Activated CD8-positive, alpha-beta T cell treated with anti-CD3 and anti-CD28 coated beads for 36 hours (primary cell): ENCODE measurements around the gene NFYC. TPM values are rescaled to one million over a fixed set of nuclear protein-coding genes. Genes with fewer than 3 reads are reported as not detected.
A peak's percentile ranks its signal among the peaks of the same experiment; 100 is the strongest.

Source experiments
- ATAC-seq: fragments of 200-7000 bp; cut with Tn5 transposase; one replicate; pipeline ENCODE4 v1.10.0; 2021; ENCODE audit warnings: mild to moderate bottlenecking, moderate library complexity
- CTCF ChIA-PET: fragments of 350-600 bp; sonication (Branson Sonifier 250); formaldehyde crosslinking; loops from one replicate; lab custom pipeline; 2021; ENCODE audit warnings: antibody characterized with exemption; lab: Charles Lee
- POLR2A ChIA-PET: fragments of 350-600 bp; sonication (Branson Sonifier 250); formaldehyde crosslinking; loops from one replicate; lab custom pipeline; 2021; ENCODE audit warnings: antibody characterized with exemption; lab: Charles Lee
- DNase-seq: peaks from one replicate; pipeline ENCODE4 v3.0.0-alpha.2; 2020
- H3K27ac Mint-ChIP-seq: one replicate; pipeline ENCODE4 v1.8.0; 2021; ENCODE audit warnings: mild to moderate bottlenecking, mixed read lengths
- H3K27me3 Mint-ChIP-seq: one replicate; pipeline ENCODE4 v1.8.0; 2021; ENCODE audit warnings: mixed read lengths
- H3K36me3 Mint-ChIP-seq: one replicate; pipeline ENCODE4 v1.8.0; 2021; ENCODE audit warnings: low read depth, mixed read lengths
- H3K4me1 Mint-ChIP-seq: one replicate; pipeline ENCODE4 v1.8.0; 2021; ENCODE audit warnings: low read depth, mixed read lengths
- H3K4me3 Mint-ChIP-seq: one replicate; pipeline ENCODE4 v1.8.0; 2021; ENCODE audit warnings: mild to moderate bottlenecking, moderate library complexity, mixed read lengths
- H3K9me3 Mint-ChIP-seq: one replicate; pipeline ENCODE4 v1.8.0; 2021; ENCODE audit warnings: mixed read lengths
- intact Hi-C: fragments of 100-400 bp; cut with micrococcal nuclease; formaldehyde crosslinking; loops from one replicate; pipeline ENCODE4 v1.10.0; 2022
- total RNA-seq, 2 experiments: library from RNA; stranded (reverse); gene quantifications; one replicate each; pipeline ENCODE4 v1.2.3, GENCODE V29; 2021
- TF ChIP-seq, protein P1 (sequence below): fragments of 200-600 bp; IDR thresholded peaks from one replicate; pipeline ENCODE4 v1.8.0; 2022; ENCODE audit warnings: antibody characterized with exemption, mild to moderate bottlenecking

Gene NFYC
- total RNA-seq, 2 experiments from 2014 or later = 45.6 to 53.8 TPM

DNA sequence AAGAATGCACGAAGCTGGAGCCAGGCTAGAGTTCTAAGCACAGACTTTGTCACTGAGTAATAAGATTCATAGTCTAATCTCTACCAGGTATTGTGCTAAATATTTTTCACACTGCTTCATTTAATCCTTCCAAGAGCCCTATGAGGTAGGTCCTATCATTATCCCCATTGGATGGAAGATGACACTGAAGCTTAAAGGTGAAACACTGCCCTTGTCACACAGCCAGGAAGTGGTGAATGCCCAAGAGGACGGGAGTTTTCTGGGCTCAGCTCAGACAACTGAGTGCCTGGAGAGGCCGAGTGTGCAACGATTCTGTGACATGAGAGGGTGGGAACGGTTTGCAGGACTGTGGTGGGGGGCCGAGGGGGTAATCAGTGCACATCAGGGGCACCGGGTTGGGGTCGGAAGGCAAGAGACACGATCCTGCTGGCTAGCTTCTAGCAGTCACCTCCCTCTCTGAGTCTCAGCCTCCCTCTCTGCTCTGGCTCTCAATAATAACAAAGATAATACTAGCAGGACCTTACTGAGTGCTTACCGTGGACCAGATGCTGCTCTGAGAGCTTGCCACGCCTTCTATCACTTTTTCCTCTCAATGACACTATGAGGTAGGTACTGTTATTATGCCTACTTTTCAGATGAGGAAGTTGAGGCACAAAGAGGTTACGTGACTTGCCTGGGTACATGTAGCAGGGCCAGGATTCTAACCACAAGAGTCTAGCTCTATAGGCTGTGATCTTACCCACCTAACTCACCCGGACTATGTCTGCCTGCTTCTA is 104.5 kb downstream of the NFYC start:
- DNase-seq (peak; percentile 50), ATAC-seq (peak; percentile 70)
- CTCF ChIA-PET = interaction anchor here (1.0 to 5.7 kb wide), 4 partner anchors 19 to 66 kb away, joined by 3 to 50 read pairs (median 6); no protein-coding TSS in a partner anchor
- H3K9me3 Mint-ChIP-seq = no peaks in the 10 kb centered on the region
- H3K4me3 Mint-ChIP-seq = peak overlapping the region; percentile 37
- peaks cover 46% of the 10 kb centered on the region for H3K4me1 Mint-ChIP-seq
- H3K27ac Mint-ChIP-seq = peak overlapping the region; percentile 83
- no peaks in the 10 kb centered on the region for H3K27me3 Mint-ChIP-seq
- TF ChIP-seq, protein P1, sequence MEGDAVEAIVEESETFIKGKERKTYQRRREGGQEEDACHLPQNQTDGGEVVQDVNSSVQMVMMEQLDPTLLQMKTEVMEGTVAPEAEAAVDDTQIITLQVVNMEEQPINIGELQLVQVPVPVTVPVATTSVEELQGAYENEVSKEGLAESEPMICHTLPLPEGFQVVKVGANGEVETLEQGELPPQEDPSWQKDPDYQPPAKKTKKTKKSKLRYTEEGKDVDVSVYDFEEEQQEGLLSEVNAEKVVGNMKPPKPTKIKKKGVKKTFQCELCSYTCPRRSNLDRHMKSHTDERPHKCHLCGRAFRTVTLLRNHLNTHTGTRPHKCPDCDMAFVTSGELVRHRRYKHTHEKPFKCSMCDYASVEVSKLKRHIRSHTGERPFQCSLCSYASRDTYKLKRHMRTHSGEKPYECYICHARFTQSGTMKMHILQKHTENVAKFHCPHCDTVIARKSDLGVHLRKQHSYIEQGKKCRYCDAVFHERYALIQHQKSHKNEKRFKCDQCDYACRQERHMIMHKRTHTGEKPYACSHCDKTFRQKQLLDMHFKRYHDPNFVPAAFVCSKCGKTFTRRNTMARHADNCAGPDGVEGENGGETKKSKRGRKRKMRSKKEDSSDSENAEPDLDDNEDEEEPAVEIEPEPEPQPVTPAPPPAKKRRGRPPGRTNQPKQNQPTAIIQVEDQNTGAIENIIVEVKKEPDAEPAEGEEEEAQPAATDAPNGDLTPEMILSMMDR = no peak
- POLR2A ChIA-PET = interaction anchor here (0.6 to 1.5 kb wide), 5 partner anchors 8 to 184 kb away, joined by 3 to 5 read pairs (median 4); partner anchors contain the start of gene CTPS1
- intact Hi-C loops = no loop called here
- H3K36me3 Mint-ChIP-seq = no peaks in the 10 kb centered on the region

DNA sequence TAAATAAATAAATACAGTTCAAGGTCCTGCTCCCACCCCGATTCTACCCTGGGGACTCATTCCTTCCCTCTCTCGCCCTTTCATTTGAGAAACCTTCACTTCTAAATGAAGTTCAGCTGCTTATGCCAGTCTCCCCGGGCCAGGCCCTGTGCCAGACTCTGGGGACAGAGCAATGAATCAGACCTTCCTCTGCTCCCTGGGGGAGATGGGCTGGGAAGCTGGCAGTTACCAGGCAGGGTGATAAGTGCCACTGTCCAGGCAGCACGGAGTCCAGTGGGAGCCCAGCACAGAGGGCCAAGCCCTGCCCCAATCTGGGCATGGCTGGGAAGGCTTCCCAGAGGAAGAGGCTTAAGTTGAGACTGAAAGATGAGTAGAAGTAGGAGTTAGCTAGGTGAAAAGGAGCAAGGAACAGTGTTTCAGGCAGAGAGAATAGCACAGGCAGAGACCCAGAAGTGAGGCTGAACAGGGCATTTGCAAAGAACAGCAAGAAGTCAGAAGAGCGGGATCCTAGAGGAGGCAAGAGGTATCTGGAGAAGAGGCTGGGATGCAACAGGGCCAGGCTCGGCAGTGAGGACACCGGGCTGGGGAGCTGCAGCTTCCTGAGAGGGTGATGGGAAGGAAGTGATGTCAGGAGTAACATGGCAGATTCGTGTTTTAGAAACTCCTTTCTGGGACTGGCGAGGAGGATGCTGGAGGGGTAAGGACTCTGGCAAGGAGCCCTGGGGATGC is 105.6 kb downstream of the NFYC start:
- TF ChIP-seq, protein P1 = no peak
- no peak for ATAC-seq
- Mint-ChIP-seq H3K4me1 (peaks cover 57% of the 10 kb centered on the region), H3K27ac (no peak overlapping the region), H3K27me3 (no peaks in the 10 kb centered on the region), H3K4me3 (no peak overlapping the region), H3K9me3 (no peaks in the 10 kb centered on the region), H3K36me3 (no peaks in the 10 kb centered on the region)
- intact Hi-C loops = no loop called here
- CTCF ChIA-PET = interaction anchor here (1.2 to 5.7 kb wide), 3 partner anchors 11 to 52 kb away, joined by 3 to 50 read pairs (median 9); no protein-coding TSS in a partner anchor
- no peak for DNase-seq
- POLR2A ChIA-PET = interaction anchor here (1.2 to 1.3 kb wide), 3 partner anchors 12 to 183 kb away, joined by 4 read pairs; partner anchors contain the start of gene CTPS1

DNA sequence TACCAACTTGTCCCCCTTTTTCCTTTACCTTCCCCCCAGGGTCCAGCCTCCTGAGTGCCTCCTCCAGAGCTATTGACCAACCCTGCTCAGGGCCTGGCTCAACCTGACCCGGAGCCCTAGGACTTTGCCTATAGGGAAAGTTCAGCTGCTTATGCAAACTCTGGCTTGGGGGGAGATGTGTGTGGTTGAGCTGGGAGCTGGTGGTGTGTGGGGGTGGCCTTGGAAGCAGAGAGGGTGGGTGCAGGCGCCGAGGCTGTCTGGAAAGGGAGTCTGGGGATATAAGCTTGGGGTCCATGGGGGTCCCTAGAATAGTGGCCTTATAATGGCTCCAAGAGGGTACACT is 106.1 kb downstream of the NFYC start:
- H3K4me1 Mint-ChIP-seq = peaks cover 59% of the 10 kb centered on the region
- POLR2A ChIA-PET = interaction anchor here (1.1 to 1.3 kb wide), 4 partner anchors 11 to 50 kb away, joined by 3 to 4 read pairs (median 4); no protein-coding TSS in a partner anchor
- DNase-seq (no peak), ATAC-seq (no peak)
- H3K36me3 Mint-ChIP-seq = no peaks in the 10 kb centered on the region
- intact Hi-C loops = no loop called here
- H3K27me3 Mint-ChIP-seq = no peaks in the 10 kb centered on the region
- H3K9me3 Mint-ChIP-seq = no peaks in the 10 kb centered on the region
- H3K4me3 Mint-ChIP-seq = no peak overlapping the region
- TF ChIP-seq, protein P1 = no peak
- no peak overlapping the region for H3K27ac Mint-ChIP-seq
- CTCF ChIA-PET = interaction anchor here (1.1 to 5.7 kb wide), 4 partner anchors 11 to 52 kb away, joined by 3 to 50 read pairs (median 4); no protein-coding TSS in a partner anchor

DNA sequence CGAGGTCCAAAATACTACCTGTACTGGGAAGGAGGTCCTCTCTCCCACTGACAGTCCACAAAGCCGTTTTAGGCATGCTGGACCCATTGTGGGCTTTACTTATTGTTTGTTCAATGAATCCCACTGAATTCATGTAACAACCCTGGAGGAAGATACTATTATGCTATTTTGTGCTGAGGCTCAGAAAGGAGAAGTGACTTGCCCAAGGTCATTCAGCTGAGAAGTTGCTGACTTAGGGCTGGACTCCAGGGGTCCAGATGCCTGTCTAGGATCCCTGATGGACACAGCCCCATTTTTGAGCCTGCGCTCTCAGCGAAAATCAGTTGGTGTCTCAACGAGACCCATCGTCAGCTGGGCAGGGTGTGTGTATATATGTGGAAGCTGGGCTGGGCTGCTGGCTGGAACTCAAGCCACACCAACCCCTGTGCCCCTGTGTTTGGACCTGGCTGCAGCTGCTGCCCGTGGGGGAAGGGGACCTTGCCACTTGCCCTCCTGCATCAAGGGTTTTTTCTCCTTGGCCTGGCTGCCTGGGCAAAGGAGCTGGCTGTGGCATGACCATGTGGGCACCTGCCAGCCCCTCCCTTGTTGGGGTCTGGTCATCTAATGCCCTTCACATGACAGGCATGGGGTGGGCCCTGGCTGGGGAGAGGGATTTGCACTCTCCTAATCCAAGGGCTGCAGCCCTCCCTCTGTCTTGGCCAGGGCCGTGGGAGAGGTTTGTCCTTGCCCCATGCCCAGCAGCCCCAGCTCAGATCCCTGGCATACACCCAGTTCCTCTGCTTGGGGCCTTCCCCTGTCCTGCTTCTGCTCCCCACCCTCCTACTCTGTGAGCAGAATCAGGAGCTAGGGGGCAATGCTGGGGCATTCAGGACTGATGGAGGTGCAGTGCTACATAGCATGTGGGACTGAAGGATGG is 107.1 kb downstream of the NFYC start:
- H3K4me1 Mint-ChIP-seq = peaks cover 58% of the 10 kb centered on the region
- CTCF ChIA-PET = interaction anchor here (1.1 to 5.7 kb wide), 4 partner anchors 10 to 51 kb away, joined by 3 to 50 read pairs (median 4); no protein-coding TSS in a partner anchor
- H3K9me3 Mint-ChIP-seq = no peaks in the 10 kb centered on the region
- no peak overlapping the region for H3K27ac Mint-ChIP-seq
- DNase-seq (no peak), ATAC-seq (no peak)
- TF ChIP-seq, protein P1 = no peak
- intact Hi-C loops = no loop called here
- no peaks in the 10 kb centered on the region for H3K27me3 Mint-ChIP-seq
- H3K4me3 Mint-ChIP-seq = no peak overlapping the region
- POLR2A ChIA-PET = interaction anchor here (1.1 to 1.3 kb wide), 3 partner anchors 10 to 24 kb away, joined by 3 to 4 read pairs (median 3); no protein-coding TSS in a partner anchor
- no peaks in the 10 kb centered on the region for H3K36me3 Mint-ChIP-seq
